SH-SY5Y (cell line): ENCODE data around the gene MBOAT2.

Source experiments
- GATA2 ChIP-seq: IDR thresholded peaks from 2 replicates; pipeline ENCODE4 v1.6.1; 2011; ENCODE audit warnings: mild to moderate bottlenecking, low read depth, low read length
- GATA3 ChIP-seq: IDR thresholded peaks from 2 replicates; pipeline ENCODE4 v1.6.1; 2011; ENCODE audit warnings: low read depth, mild to moderate bottlenecking, low read length, moderate library complexity

- no peak for TF ChIP-seq GATA3
- TF ChIP-seq GATA2: no peak
Measured at GRCh38 chr2:9018534-9018933, 15.1 kb upstream of the MBOAT2 start.
